GM12878 (cell line): ENCODE data around the gene ITCH. TPM values are rescaled to one million over a fixed set of nuclear protein-coding genes. Genes with fewer than 3 reads are reported as not detected.
"Not testable (repeated sequence)": the region's sequence is repeated elsewhere in the genome, so short reads cannot be mapped to it uniquely, and the experiment has no call there.

ENCODE experiments used
- ATAC-seq: fragments of 200-7000 bp; cut with Tn5 transposase; 3 replicates; pipeline ENCODE4 v1.9.1; 2020; ENCODE audit warnings: mild to moderate bottlenecking, moderate library complexity
- BruUV-seq: library from RNA; stranded (reverse); fragments of 400-500 nt; replicated peaks from 2 replicates; lab custom pipeline; 2021; lab: Mats Ljungman, UMichigan
- CTCF ChIA-PET: fragments of 300-600 bp; sonication (Branson Sonifier 250); formaldehyde crosslinking; extraction: SDS; loops from one replicate; lab custom pipeline; 2021; ENCODE audit warnings: inconsistent platforms; lab: Yijun Ruan, JAX
- POLR2A ChIA-PET: fragments of 350-600 bp; formaldehyde crosslinking; extraction: SDS; loops from one replicate; lab custom pipeline; 2021; ENCODE audit warnings: inconsistent platforms; lab: Charles Lee
- RAD21 ChIA-PET: fragments of 300-600 bp; sonication (Branson Sonifier 250); formaldehyde crosslinking; loops from one replicate; lab custom pipeline; 2023; ENCODE audit warnings: antibody characterized with exemption; ENCODE audit not compliant: unreplicated experiment; lab: Charles Lee
- SMC1A ChIA-PET: fragments of 300-600 bp; sonication (Branson Sonifier 250); formaldehyde crosslinking; loops from one replicate; lab custom pipeline; 2023; ENCODE audit not compliant: unreplicated experiment, uncharacterized antibody; lab: Charles Lee
- DNase-seq: peaks from one replicate; pipeline ENCODE4 v3.0.0-alpha.2; 2011; ENCODE audit warnings: low read depth, low spot score
- FAIRE-seq: peaks from 3 replicates; lab custom pipeline; 2011; peaks lifted over from hg19 to GRCh38; lab: Jason Lieb, UNC
- H2AFZ ChIP-seq: 2 replicates; pipeline ENCODE4 v1.6.0; 2011; ENCODE audit warnings: low read depth, low read length, control low read depth; ENCODE audit not compliant: control insufficient read depth
- H3K27ac ChIP-seq: 2 replicates; pipeline ENCODE4 v1.5.1; 2011; ENCODE audit warnings: control low read depth; ENCODE audit not compliant: control insufficient read depth, insufficient read depth
- H3K27me3 ChIP-seq, 2 experiments: replicated peaks in 1 of 2; 2 replicates each; pipeline versions ENCODE4 v1.6.0 to v1.6.1; 2011; ENCODE audit warnings: low read length in 1 of 2; ENCODE audit not compliant: control insufficient read depth in 2 of 2, insufficient read depth in 2 of 2
- H3K36me3 ChIP-seq, 2 experiments: 2 replicates each; pipeline ENCODE4 v1.5.1; 2011; ENCODE audit warnings: low read length in 1 of 2; ENCODE audit not compliant: control insufficient read depth in 2 of 2, insufficient read depth in 2 of 2
- H3K4me1 ChIP-seq: 2 replicates; pipeline ENCODE4 v1.6.1; 2011; ENCODE audit warnings: mild to moderate bottlenecking, low read length, moderate library complexity, mixed read lengths; ENCODE audit not compliant: control insufficient read depth, insufficient read depth
- H3K4me2 ChIP-seq: 2 replicates; pipeline ENCODE4 v1.6.0; 2011; ENCODE audit warnings: control low read depth; ENCODE audit not compliant: control insufficient read depth, insufficient read depth
- H3K4me3 ChIP-seq: fragments of 200-600 bp; sonication (generic); 2 replicates; pipeline ENCODE4 v1.5.1; 2016
- H3K79me2 ChIP-seq: 2 replicates; pipeline ENCODE4 v1.6.0; 2011; ENCODE audit warnings: low read length; ENCODE audit not compliant: control insufficient read depth, insufficient read depth
- H3K9ac ChIP-seq: 2 replicates; pipeline ENCODE4 v1.8.0; 2011; ENCODE audit warnings: low read length, control low read depth, mixed read lengths; ENCODE audit not compliant: control insufficient read depth, insufficient read depth
- H3K9me3 ChIP-seq: replicated peaks from 3 replicates; pipeline ENCODE4 v1.5.1; 2011; ENCODE audit warnings: mild to moderate bottlenecking, low read length; ENCODE audit not compliant: control insufficient read depth, insufficient read depth
- H4K20me1 ChIP-seq: 2 replicates; pipeline ENCODE4 v1.6.0; 2011; ENCODE audit not compliant: control insufficient read depth, insufficient read depth
- ASH2L ChIP-seq: fragments of 300-600, 200-600 bp; sonication (generic); IDR thresholded peaks from 2 replicates; pipeline ENCODE4 v1.6.1; 2017; ENCODE audit warnings: low read depth, mild to moderate bottlenecking, borderline replicate concordance
- CBX3 ChIP-seq: fragments of 200-600 bp; sonication (generic); IDR thresholded peaks from 2 replicates; pipeline ENCODE4 v1.6.1; 2016; ENCODE audit warnings: low read depth, borderline replicate concordance
- EGR1 ChIP-seq, 2 experiments: IDR thresholded peaks; 1 replicate in 1 of 2; 2 replicates in 1 of 2; pipeline ENCODE4 v1.6.1; 2011 to 2012; ENCODE audit warnings: low read depth in 2 of 2, low read length in 2 of 2, borderline replicate concordance in 1 of 2, mild to moderate bottlenecking in 1 of 2, moderate library complexity in 1 of 2
- SMARCA5 ChIP-seq: fragments of 450-650 bp; IDR thresholded peaks from 2 replicates; pipeline ENCODE4 v1.6.1; 2017; ENCODE audit warnings: mild to moderate bottlenecking
- WGBS: methylation state at CpG from one replicate; pipeline ENCODE4 v1.1.6; 2016; ENCODE audit warnings: low lambda C conversion rate; ENCODE audit not compliant: insufficient replicate concordance, insufficient coverage; ENCODE audit errors: missing lambda C conversion rate; 5-methylcytosine and 5-hydroxymethylcytosine counted together
- in situ Hi-C: fragments of 300-500 bp; cut with MboI; formaldehyde crosslinking; loops from 9 replicates; pipeline ENCODE4 v1.14.3; 2018; ENCODE audit warnings: mixed read lengths
- intact Hi-C: fragments of 100-400 bp; cut with micrococcal nuclease; formaldehyde crosslinking; loops from one replicate; pipeline ENCODE4 v1.14.2; 2022; ENCODE audit not compliant: unreplicated experiment
- polyA plus RNA-seq, 11 experiments: library from polyadenylated mRNA; depleted of rRNA in 4 of 11; unstranded in 6 of 11; stranded (reverse) in 5 of 11; fragments of >200 nt; fragmentation: Nextera tagmentation in 4 of 11; fragmentation: Illumina TruSeq in 1 of 11; extraction: Ambion mirVana in 4 of 11; extraction: Trizol in 1 of 11; gene quantifications; 1 replicate in 1 of 11; 2 replicates in 10 of 11; pipeline versions ENCODE4 v1.2.1 to v1.2.3, GENCODE V29; 2011 to 2016; ENCODE audit warnings: inconsistent platforms in 2 of 11, missing spikeins in 2 of 11, low read depth in 1 of 11
- total RNA-seq, 4 experiments: library from RNA; depleted of rRNA in 3 of 4; stranded (reverse); fragments of >200 nt in 3 of 4; fragmentation: Illumina TruSeq in 1 of 4; extraction: Trizol in 1 of 4; gene quantifications; 2 replicates each; pipeline versions ENCODE4 v1.2.1 to v1.2.3, GENCODE V29; 2013 to 2021

Gene ITCH
- total and polyA plus RNA-seq, 10 of the 15 experiments (the other 5 are each of a cell fraction or from before 2014, with no cell fraction given) = 7.5 to 46.1 (median 21.5) TPM

DNA sequence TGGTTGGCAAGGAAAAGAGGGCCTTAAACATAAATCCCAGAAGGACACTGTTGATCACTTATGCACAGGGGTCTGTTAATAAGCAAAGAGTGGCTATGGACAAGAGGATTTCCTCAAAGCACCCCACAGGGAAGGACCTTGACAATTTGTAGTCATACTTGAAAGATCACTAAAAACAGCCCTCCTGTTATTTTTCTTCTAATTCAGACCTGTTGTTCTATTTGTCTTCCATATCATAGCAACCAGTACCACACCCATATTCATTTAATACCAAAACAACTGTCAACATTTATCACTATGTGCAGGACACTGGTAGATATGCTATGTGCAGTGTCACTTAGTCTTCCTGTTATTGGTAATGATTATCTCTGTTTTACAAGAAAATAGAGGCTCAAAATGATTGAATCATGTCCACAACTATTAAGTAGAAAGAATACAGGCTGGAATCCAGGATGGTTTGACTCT, 149.9 kb downstream of the ITCH start:
- H2AFZ ChIP-seq = no peak overlapping the region
- peaks cover 0 to 2% of the 10 kb centered on the region in 2 experiments; a peak in 1 of 4 replicates for H3K36me3 ChIP-seq
- no peaks in the 10 kb centered on the region for H3K27me3 ChIP-seq
- SMC1A ChIA-PET = interaction anchor here (0.6 to 1.5 kb wide), 3 partner anchors 76 to 212 kb away, joined by 3 to 6 read pairs (median 3); no protein-coding TSS in a partner anchor
- CTCF ChIA-PET = interaction anchor here (1.9 to 2.1 kb wide), 3 partner anchors 9 to 256 kb away, joined by 5 to 13 read pairs (median 12); no protein-coding TSS in a partner anchor
- POLR2A ChIA-PET = no interaction called here
- H3K9ac ChIP-seq = no peak overlapping the region
- RAD21 ChIA-PET = interaction anchor here (0.5 to 1.2 kb wide), 2 partner anchors 200 to 257 kb away, joined by 3 to 4 read pairs; no protein-coding TSS in a partner anchor
- no TSS peak for BruUV-seq
- H4K20me1 ChIP-seq = no peaks in the 10 kb centered on the region
- in situ Hi-C loops = no loop called here
- intact Hi-C loops = no loop called here
- peaks cover 3% of the 10 kb centered on the region; the same call in 1 of the 2 replicates for H3K4me1 ChIP-seq
- no peak for TF ChIP-seq EGR1 (IDR thresholded peaks at IDR 0.05; ENCODE audit: borderline replicate concordance in 1 of 2, low read depth in 2 of 2, low read length in 2 of 2)
- no peak for TF ChIP-seq ASH2L
- no peak for TF ChIP-seq CBX3
- TF ChIP-seq SMARCA5 = no peak
- FAIRE-seq (no peak), ATAC-seq (no peak), DNase-seq (no peak)
- peaks cover 14% of the 10 kb centered on the region for H3K79me2 ChIP-seq
- H3K27ac ChIP-seq = no peak overlapping the region
- H3K4me2 ChIP-seq = no peak overlapping the region
- H3K4me3 ChIP-seq = no peak overlapping the region
- H3K9me3 ChIP-seq = no peaks in the 10 kb centered on the region

DNA sequence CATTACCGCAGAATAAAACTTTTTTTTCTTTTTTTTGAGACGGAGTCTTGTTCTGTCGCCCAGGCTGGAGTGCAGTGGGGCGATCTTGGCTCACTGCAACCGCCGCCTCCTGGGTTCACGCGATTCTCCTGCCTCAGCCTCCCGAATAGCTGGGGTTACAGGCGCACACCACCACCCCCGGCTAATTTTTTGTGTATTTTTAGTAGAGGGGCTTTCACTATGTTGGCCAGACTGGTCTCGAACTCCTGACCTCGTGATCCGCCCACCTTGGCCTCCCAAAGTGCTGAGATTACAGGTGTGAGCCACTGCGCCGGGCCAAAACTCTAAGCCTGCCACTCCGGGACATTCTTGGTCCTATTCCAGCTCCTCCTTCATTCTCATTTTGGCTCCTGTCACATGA, 151.0 kb downstream of the ITCH start:
- BruUV-seq, H2AFZ ChIP-seq, H3K27ac ChIP-seq, H3K9me3 ChIP-seq, H3K4me3 ChIP-seq, H3K9ac ChIP-seq, in situ Hi-C loops, H3K36me3 ChIP-seq, H3K4me1 ChIP-seq, intact Hi-C loops, H3K27me3 ChIP-seq, H3K4me2 ChIP-seq, H4K20me1 ChIP-seq, FAIRE-seq, ATAC-seq, DNase-seq: not testable (repeated sequence)
- ChIA-PET POLR2A (interaction anchor here (1.4 kb wide), 1 partner anchor 151 kb away, joined by 3 read pairs; the partner anchor contains the start of gene ITCH), SMC1A (interaction anchor here (1.5 to 1.8 kb wide), 2 partner anchors 9 to 26 kb away, joined by 4 to 6 read pairs; no protein-coding TSS in a partner anchor), CTCF (interaction anchor here (1.0 to 5.3 kb wide), 3 partner anchors 19 to 201 kb away, joined by 4 to 61 read pairs (median 5); no protein-coding TSS in a partner anchor), RAD21 (interaction anchor here (1.8 kb wide), 1 partner anchor 36 kb away, joined by 5 read pairs; no protein-coding TSS in a partner anchor)
- WGBS = 95% methylated on average over 17 of the region's 17 CpGs
- H3K79me2 ChIP-seq = peaks cover 24% of the 10 kb centered on the region
